Measurements from ENCODE around the gene ENOX1. TPM values are rescaled to one million over a fixed set of nuclear protein-coding genes. Genes with fewer than 3 reads are reported as not detected.

Gene ENOX1
- total RNA-seq, 1 donor from 2014 or later, result 3.0 TPM

GRCh38 chr13:43239275-43239840 lies 547.4 kb downstream of the ENOX1 start:
- Mint-ChIP-seq H3K9me3 (no peaks in the 10 kb centered on the region), H3K4me1 (peaks cover 6% of the 10 kb centered on the region), H3K36me3 (no peaks in the 10 kb centered on the region), H3K4me3 (no peak overlapping the region), H3K27me3 (ENCODE audit: low read depth) (no peaks in the 10 kb centered on the region), H3K27ac (no peak overlapping the region)
- TF ChIP-seq CTCF (IDR thresholded peaks at IDR 0.05; ENCODE audit: unreplicated experiment), result no peak
- no peak for DNase-seq (ENCODE audit: low spot score in 2 of 2, unreplicated experiment in 2 of 2)

GRCh38 chr13:43238341-43239083 lies 548.3 kb downstream of the ENOX1 start:
- Mint-ChIP-seq H3K9me3 (no peaks in the 10 kb centered on the region), H3K4me3 (no peak overlapping the region), H3K27ac (no peak overlapping the region), H3K4me1 (peaks cover 2% of the 10 kb centered on the region), H3K36me3 (no peaks in the 10 kb centered on the region), H3K27me3 (ENCODE audit: low read depth) (no peaks in the 10 kb centered on the region)
- TF ChIP-seq CTCF (IDR thresholded peaks at IDR 0.05; ENCODE audit: unreplicated experiment), result no peak
- no peak for DNase-seq (ENCODE audit: low spot score in 2 of 2, unreplicated experiment in 2 of 2)

GRCh38 chr13:43237616-43238015 lies 549.2 kb downstream of the ENOX1 start:
- TF ChIP-seq CTCF (IDR thresholded peaks at IDR 0.05; ENCODE audit: unreplicated experiment), result no peak
- Mint-ChIP-seq H3K36me3 (no peaks in the 10 kb centered on the region), H3K27me3 (ENCODE audit: low read depth) (no peaks in the 10 kb centered on the region), H3K9me3 (no peaks in the 10 kb centered on the region), H3K4me1 (peaks cover 2% of the 10 kb centered on the region), H3K4me3 (no peak overlapping the region), H3K27ac (no peak overlapping the region)
- DNase-seq (ENCODE audit: low spot score in 2 of 2, unreplicated experiment in 2 of 2), result no peak

GRCh38 chr13:43235028-43235427 lies 551.7 kb downstream of the ENOX1 start:
- Mint-ChIP-seq H3K4me1 (peaks cover 7% of the 10 kb centered on the region), H3K4me3 (no peak overlapping the region), H3K27me3 (ENCODE audit: low read depth) (no peaks in the 10 kb centered on the region), H3K9me3 (no peaks in the 10 kb centered on the region), H3K27ac (no peak overlapping the region), H3K36me3 (no peaks in the 10 kb centered on the region)
- no peak for TF ChIP-seq CTCF (IDR thresholded peaks at IDR 0.05; ENCODE audit: unreplicated experiment)
- DNase-seq (ENCODE audit: low spot score in 2 of 2, unreplicated experiment in 2 of 2), result no peak

GRCh38 chr13:43232873-43233265 lies 553.9 kb downstream of the ENOX1 start:
- DNase-seq (ENCODE audit: low spot score in 2 of 2, unreplicated experiment in 2 of 2), result no peak
- Mint-ChIP-seq H3K4me1 (peaks cover 7% of the 10 kb centered on the region), H3K9me3 (no peaks in the 10 kb centered on the region), H3K27ac (no peak overlapping the region), H3K27me3 (ENCODE audit: low read depth) (no peaks in the 10 kb centered on the region), H3K36me3 (no peaks in the 10 kb centered on the region), H3K4me3 (no peak overlapping the region)
- TF ChIP-seq CTCF (IDR thresholded peaks at IDR 0.05; ENCODE audit: unreplicated experiment), result no peak

Data from mesothelial cell of epicardium (in vitro differentiated cells).